ENCODE measurements around the gene AMMECR1.
A peak's percentile ranks its signal among the peaks of the same experiment; 100 is the strongest.
"Not testable (repeated sequence)": the region's sequence is repeated elsewhere in the genome, so short reads cannot be mapped to it uniquely, and the experiment has no call there.

The AMMECR1 gene

DNA sequence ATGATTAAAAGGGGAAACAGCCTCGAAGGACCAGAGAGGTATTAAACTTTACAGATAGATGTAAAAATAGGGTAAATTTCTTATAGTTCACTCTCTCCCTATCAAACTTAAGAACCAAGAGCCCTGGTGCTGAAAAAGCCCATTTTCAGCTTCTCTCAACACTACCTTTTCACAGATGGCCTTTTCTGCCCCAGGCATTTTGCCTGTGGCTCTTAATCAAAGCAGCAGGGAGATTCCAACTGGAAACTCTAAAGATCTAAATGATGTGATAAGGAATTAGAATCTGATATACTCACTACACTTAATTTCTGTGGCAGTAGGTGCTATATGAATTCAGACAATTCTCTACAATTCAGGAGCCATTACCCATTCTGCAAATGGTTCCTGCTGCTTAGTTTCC, 60.0 kb downstream of the AMMECR1 start:
- DNase-seq (ENCODE audit: low read depth), result no peak

DNA sequence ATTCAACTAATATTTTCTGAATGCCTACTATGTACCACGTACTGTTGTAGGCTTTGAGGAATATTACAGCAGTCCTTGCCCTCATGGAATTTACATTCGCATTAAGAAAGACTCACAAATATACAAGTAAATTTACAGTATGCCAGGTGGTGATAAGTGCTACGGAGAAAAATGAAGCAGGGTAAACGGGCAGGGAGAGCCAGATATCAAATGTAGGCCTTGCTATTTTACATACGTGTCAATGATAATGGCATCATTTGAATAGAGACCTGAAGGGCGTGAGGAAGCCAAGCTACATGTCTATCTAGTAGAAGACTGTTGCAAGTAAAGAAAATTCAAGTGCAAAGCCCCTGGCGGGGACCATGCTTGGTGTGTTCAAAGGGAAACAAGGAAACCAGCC, 65.2 kb downstream of the AMMECR1 start:
- no peak for DNase-seq (ENCODE audit: low read depth)

DNA sequence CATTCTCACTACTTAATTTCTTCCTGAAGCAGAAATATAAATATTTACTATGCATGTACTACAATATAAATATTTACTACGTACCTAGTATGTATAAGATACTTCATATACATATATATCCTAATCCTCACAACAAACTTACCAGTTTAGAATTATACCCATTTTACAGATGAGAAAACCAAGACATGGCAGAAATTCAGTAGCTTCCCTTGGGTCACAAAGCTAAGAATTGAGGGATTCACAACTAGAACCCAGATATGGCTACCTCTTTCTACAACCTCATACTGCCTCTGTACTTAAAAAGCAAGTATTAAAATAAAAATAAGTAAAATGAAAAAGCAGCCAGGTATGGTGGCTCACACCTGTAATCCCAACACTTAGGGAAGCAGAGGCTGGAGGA, 65.9 kb downstream of the AMMECR1 start:
- DNase-seq (ENCODE audit: low read depth), result no peak

DNA sequence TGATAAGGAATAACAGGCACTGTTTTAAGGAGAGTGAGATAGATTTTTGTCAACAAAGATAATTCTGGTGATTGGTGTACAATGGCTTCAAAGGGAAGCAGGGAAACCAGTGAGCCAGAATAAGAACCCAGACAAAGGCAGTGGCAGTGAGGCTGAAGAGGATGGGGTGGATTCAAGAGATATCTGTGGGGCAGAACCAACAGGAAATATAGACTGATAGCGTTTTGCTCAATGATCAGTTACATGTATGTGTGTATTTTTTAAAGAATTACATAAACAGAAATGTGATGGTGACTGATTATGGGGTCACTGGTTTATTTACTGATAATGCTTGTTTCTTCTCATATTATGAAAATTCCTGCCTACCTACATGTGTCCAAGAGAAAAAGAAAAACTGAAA, 66.4 kb downstream of the AMMECR1 start:
- DNase-seq (ENCODE audit: low read depth), result no peak

DNA sequence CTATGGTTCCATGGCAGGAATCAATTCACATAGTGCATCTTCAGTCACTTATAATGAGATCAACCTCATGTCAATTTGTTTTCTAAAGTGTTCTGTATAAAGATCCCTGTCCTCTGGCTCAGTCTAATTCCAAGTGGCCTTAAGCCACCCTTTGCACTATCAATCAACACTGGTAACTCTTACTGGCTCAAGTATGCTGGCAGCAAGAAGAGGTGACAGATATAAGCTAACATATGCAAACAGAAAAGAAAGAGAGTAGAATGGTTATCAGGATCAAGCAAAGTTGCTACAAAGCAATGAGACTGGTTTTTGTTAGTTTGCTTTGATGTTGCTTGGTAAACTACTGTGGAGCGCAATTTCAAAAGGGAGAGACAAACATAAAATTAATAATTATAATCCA, 67.0 kb downstream of the AMMECR1 start:
- DNase-seq (ENCODE audit: low read depth), result no peak

DNA sequence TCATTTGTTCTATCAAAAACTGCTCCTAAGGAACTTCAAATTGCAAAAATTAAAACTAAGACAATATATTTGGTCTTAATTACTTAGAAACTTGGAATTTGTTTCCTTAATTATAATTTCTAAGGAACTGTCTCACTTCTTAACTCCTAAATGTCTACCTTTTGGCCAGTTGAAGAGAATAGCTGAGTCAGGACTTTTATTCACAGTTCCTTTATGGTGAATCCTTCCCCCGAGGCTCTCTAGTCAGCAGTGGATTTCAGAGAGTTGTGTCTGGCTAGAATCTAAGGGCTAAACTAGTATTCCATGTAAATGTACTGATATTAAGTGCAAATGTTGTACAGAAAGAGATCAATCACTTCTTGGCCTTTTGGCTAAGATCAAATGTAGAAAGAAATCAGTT, 69.3 kb downstream of the AMMECR1 start:
- DNase-seq (ENCODE audit: low read depth), result no peak

DNA sequence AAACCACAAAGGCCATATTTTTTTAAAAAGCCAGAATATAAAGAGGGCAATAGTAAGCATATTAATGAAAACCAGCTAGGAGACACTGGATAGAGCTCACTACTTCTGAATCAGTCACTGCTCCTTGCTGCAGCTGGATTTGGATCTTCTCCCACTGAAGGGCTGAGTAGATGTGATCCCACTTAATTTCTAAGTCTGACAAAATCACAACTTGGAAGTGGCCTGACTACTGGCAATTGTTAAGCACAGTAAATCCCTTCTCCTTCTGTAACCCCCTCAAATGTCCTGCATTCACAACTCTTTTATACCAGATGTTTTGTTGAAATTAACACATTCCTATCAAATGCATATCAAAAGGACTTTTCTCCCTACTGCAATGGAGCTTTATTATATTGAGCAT, 72.9 kb downstream of the AMMECR1 start:
- no peak for DNase-seq (ENCODE audit: low read depth)

DNA sequence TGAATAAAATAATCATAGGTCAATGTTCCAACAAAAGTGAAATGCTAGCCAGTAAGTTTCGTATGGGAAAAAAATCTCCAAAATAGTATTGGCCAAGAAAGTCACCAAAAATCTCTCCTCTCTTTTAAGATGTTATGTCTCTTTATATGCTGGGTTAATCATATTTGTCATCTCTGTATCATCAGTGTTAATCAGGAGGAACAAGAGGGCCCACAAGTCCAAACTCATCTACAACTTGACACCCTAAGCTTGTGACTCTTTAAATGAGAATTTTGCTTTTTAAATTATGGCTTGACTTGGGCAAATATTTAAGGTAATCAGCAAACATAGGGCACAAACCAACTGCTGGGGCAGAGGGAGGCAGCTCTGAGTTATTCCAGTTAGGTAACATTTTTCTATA, 75.5 kb downstream of the AMMECR1 start:
- DNase-seq (ENCODE audit: low read depth), result no peak

DNA sequence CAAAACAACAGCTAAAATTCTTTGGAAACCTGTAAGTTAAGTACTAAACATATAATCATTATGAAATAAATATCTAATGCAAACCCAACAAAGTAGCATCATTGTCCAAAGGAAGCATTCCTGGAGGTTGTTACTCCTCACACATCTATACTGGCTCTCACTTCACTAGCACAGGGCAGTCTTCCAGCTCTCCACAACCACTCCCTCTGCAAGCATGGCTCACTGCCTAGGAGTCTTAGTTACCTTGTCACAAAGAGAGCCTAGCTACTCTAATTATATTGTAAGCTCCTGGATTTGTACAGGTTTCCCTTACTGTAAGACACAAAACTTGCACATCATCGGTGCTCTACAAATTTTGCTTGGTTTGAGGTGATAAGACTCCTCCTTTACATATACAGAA, 76.1 kb downstream of the AMMECR1 start:
- DNase-seq (ENCODE audit: low read depth), result no peak

DNA sequence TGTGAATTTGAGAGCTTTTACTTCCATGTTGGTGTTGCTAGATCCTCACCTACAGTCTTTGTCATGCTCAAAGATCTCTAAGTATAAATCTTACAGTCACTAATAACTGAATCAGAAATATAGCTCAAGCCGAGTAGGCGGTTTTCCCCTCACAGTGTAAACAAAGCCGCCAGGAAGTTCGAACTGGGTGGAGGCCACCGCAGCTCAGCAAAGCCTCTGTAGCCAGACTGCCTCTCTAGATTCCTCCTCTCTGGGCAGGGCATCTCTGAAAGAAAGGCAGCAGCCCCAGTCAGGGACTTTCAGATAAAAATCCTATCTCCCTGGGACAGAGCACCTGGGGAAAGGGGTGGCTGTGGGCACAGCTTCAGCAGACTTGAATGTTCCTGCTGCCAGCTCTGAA, 79.6 kb downstream of the AMMECR1 start:
- DNase-seq (ENCODE audit: low read depth), result not testable (repeated sequence)

DNA sequence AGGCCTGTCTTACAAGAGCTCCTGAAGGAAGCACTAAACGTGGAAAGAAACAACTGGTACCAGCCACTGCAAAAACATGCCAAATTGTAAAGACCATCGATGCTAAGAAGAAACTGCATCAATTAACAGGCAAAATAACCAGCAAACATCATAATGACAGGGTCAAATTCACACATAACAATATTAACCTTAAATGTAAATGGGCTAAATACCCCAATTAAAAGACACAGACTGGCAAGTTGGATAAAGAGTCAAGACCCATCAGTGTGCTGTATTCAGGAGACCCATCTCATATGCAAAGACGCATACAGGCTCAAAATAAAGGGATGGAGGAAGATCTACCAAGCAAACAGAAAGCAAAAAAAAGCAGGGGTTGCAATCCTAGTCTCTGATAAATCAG, 86.4 kb downstream of the AMMECR1 start:
- DNase-seq (ENCODE audit: low read depth), result not testable (repeated sequence)

DNA sequence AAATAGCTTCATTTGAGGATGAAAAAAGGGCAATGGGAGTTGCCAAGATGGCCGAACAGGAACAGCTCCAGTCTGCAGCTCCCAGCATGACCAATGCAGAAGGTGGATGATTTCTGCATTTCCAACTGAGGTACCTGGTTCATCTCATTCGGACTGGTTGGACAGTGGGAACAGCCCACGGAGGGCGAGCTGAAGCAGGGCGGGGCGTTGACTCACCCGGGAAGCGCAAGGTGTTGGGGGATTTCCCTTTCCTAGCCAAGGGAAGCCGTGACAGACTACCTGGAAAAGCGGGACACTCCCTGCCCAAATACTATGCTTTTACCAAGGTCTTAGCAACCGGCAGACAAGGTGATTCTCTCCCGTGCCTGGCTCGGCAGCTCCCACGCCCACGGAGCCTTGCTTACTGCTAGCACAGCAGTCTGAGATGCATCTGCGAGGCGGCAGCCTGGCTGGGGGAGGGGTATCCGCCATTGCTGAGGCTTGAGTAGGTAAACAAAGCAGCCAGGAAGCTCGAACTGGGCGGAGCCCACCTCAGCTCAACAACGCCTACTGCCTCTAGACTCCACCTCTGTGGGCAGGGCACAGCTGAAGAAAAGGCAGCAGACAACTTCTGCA, 88.3 kb downstream of the AMMECR1 start:
- peak; percentile 58 for DNase-seq (ENCODE audit: low read depth)

DNA sequence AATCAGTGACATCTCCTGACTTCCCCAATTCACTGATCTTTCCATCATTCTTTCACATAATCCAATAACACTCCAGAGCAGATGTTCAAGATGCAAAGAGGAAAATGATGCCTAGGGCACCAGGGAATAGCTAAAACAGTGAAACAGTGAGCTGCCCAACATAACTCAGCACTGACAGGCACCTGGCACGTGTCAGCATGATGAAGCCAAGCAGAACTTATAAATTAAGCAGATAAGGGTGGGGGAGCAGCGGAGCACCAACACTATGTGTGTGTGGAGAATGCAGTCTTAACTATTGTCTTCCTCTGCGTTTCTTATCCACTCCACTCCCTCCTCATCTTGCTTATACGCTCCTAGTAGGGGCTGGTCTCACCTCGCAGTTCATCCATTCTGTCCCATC, 89.4 kb downstream of the AMMECR1 start:
- DNase-seq (ENCODE audit: low read depth), result peak; percentile 42

DNA sequence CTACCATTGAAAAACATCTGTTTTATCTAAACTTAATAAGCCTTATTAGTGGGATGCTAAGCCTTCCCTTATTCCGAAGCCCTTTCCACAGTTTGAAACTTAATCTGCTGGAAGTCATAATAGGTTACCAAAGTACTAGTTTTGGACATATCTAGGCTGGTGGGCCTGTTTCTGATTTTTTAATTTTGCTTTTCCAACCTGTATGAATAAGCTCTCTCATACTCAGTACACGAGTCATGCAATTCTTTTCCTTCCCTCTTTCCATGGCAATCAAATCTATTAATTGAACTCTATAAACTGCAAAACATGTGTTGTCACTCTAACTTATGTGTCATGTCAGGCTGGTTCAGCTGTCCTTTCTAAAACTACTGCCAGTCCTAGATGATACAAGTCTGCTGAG, 91.0 kb downstream of the AMMECR1 start:
- DNase-seq (ENCODE audit: low read depth), result no peak

DNA sequence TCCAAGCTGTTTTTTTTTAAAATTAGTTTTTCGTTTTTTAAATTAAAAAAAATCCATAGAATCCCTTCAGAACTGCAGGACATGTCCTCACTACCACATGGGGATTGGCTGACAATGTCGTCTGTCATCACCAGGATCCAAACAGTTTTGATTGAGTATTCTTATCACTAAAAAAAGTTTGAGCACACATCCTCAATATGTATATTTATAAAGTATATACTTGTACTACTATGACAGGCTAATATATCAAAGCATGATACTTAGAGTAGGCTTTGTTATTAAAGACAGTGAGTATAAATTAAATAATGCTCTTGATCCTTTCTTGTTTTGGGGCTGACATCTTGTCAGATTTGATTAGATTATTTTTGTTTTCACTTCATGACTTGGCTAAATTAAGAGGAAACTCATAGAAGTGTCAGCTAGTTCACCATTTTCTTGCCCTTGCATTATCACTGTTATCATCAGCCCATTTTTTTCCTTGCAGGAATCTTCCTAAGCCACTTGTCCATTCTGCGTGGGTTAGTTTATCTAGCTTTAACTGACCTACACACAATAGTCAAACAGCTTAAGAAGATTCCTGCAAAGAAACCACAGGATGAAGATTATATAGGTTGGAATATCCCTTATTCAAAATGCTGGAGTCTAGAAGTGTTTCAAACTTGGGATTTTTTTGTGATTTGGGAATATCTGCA, 92.8 kb downstream of the AMMECR1 start:
- no peak for DNase-seq (ENCODE audit: low read depth)

DNA sequence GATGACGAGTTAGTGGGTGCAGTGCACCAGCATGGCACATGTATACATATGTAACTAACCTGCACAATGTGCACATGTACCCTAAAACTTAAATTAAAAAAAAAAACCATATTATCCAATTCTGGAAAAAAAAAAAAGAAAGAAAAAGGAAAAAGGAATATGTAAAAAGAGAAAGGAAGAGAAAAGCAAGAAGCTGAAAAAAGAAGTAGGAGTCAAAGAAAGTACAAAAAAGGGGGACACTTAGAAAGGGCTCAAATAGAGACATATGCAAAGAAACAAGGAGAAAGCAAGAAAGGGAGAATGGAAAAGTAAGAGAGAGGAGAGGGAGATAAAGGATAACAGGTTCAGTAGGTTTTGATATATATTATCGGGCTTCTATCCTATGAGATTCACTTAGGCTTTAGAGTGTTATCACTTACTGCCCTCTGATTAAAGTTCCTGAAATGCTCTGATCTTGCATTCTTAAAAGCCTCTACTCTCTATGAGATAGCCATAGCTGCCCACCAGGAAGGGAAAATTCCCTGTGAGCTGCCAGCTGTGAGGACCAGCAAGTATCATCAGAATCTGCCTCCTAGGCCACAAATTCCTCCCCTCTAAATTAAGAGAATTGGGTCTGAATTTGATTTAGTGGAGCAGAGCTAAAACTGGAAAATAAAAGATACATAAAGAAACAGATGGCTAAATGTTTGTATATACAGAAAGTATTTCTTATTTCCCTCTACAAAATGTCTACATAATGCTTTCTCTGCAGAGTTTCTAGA, 95.2 kb downstream of the AMMECR1 start:
- DNase-seq (ENCODE audit: low read depth), result no peak

DNA sequence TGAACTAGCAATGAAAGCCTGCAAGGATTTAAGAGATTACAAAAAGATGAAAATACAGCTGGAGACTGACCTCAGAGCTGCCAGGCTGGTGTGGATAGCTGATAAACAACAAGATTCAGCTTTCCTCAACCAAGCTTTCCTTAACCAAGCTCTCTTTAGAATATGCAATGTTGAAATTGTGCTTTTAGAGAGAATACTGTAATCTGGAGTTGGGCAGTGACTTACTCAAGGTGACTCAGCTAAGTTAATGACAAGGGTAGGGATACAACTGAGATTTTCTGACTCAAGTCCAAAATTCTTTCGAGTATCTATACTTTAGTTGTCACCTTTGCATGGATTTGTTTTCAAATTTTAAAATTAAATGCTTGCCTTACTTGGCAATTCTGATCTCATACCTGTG, 98.0 kb downstream of the AMMECR1 start:
- peak; percentile 75 for DNase-seq (ENCODE audit: low read depth)

DNA sequence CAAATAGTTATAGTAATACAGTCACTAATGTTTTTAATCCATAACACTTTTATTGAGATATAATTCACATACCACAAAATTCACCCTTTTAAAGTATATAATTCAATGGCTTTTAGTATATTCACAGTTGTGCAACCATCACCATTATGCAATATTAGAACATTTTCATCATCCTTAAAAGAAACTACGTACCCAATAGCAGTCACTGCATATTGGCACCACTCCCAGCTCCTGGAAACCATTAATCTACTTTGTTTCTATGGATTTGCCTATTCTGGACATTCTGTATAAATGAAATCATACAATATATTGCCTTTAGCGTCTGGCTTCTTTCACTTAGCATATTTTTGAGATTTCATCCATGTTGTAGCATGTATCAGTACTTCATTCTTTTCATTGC, 99.3 kb downstream of the AMMECR1 start:
- peak; percentile 79 for DNase-seq (ENCODE audit: low read depth)

DNA sequence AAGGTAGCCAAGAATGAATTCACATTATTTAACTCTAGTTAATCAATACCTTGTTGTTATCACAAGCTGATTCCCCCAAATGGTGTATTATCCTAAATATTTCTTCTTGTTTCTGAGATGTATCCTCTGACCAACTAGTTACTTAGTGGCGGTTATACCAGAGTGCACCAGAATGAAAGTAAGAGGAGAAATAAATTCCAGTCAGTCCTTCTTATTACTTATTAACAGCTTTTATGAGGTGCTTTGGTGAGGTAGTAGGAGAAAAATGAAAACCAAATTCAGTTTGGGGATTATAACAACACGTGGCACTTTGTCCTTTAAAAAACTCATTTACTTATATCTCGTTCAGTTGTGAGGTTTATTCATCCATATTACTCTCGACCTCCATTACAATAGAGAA, 101.9 kb downstream of the AMMECR1 start:
- no peak for DNase-seq (ENCODE audit: low read depth)

DNA sequence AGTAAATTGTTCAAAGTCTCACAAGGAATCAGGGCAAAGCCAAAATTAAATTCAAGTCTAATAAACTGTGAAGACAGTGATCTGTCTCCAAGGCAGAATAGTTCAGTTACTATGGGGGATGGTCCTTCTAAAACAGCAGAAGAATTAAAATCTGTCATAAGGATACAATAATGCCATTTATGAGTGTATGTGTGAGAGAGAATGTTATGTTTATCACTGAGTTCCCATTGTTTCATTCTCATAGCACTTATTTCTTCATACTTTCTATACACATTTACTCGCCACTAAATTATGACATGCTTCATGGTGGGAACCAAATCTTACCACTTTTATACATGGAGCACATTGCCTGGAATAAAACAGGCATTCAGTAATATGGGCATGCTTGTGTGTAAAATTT, 102.5 kb downstream of the AMMECR1 start:
- no peak for DNase-seq (ENCODE audit: low read depth)

DNA sequence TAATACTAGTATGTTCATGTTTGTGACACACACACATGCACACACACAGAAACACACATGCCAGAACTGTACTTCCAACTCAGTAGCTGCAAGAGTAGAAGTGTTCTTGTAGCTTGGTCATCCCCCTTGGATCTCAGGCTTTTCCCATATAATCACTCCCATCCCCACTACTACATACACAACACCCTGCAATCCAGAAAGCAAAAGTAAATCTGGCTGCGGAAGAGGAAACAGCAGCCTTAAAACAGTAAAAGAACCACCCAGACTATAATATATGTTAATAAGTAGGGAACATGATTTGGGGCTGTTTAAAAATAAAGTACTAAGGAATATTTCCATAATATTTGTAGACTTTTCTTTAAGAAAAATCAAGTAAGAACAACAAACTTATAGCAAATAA, 103.2 kb downstream of the AMMECR1 start:
- DNase-seq (ENCODE audit: low read depth), result no peak

DNA sequence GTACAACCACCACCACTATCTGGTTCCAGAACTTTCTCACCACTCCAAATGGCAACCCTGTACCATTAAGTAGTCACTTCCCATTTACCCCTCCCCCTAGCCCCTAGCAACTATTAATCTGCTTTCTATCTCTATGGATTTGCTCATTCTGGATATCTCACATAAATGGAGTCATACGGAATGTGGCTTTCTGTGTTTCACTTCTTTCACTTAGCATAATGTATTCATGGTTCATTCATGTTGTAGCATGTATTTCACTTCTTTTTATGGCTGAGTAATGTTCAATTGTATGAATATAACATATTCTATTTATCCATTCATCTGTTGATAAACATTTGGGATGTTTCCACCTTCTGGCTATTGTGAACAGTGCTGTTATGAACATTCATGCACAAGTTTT, 104.7 kb downstream of the AMMECR1 start:
- DNase-seq (ENCODE audit: low read depth), result no peak

DNA sequence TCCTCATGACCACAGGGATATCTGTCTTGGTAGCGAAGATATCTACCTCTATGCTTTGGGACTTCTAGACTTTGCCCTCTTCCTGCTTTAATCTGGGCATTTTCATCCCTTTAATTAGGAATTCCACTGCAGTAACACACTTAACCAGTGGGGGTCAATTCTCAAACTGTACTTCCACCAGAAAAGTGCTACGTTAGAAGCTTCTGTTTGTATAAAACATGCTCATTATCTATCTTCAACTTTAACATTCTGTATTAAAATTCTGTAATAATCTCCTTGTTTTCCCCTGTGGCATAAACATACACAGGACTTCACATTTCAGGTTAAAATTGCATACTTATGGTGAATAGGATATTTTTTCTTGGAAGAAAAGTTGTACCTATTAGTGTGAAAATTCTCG, 105.6 kb downstream of the AMMECR1 start:
- DNase-seq (ENCODE audit: low read depth), result no peak

DNA sequence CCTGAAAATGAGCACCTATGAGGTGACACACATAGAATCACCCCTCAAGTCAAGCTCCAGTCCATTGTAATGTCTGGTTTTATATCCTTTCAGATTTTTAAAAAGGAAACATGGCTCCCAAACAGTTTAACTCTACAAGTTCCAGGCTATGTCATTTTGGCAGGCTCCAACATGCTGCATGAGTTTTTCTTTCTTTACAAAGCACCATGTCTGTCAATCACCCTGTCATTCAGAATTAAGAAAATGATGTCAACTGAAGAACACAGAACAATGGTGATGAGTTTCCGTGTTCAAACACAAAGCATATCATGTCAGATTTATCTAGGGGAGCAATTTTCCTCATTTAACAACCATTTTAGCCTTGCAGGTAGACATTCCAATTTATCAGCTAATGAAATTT, 106.5 kb downstream of the AMMECR1 start:
- DNase-seq (ENCODE audit: low read depth), result no peak

Measured in amniotic epithelial cell (primary cell).